Measurements from ENCODE around the gene PARD3.
A peak's percentile ranks its signal among the peaks of the same experiment; 100 is the strongest.

The PARD3 gene

GRCh38 chr10:34106356-34106885 is 708.7 kb downstream of the PARD3 start:
- DNase-seq, result no peak

- no peak for DNase-seq
Observed at GRCh38 chr10:34104829-34105572, 710.1 kb downstream of the PARD3 start.

- DNase-seq, result no peak
Observed at GRCh38 chr10:34102893-34103506, 712.1 kb downstream of the PARD3 start.

GRCh38 chr10:34102237-34102673 is 712.8 kb downstream of the PARD3 start:
- no peak for DNase-seq

GRCh38 chr10:34101001-34101400 is 714.1 kb downstream of the PARD3 start:
- DNase-seq, result no peak

GRCh38 chr10:34098821-34099567 is 716.1 kb downstream of the PARD3 start:
- no peak for DNase-seq

GRCh38 chr10:34097682-34098081 is 717.4 kb downstream of the PARD3 start:
- no peak for DNase-seq

- DNase-seq, result no peak
Observed at GRCh38 chr10:34094961-34095360, 720.1 kb downstream of the PARD3 start.

GRCh38 chr10:34094146-34094696 is 720.9 kb downstream of the PARD3 start:
- DNase-seq, result no peak

- DNase-seq, result no peak
Observed at GRCh38 chr10:34092891-34093290, 722.2 kb downstream of the PARD3 start.

GRCh38 chr10:34091635-34092195 is 723.4 kb downstream of the PARD3 start:
- no peak for DNase-seq

GRCh38 chr10:34089253-34089652 is 725.8 kb downstream of the PARD3 start:
- DNase-seq, result no peak

GRCh38 chr10:34088208-34088794 is 726.8 kb downstream of the PARD3 start:
- DNase-seq, result no peak

- DNase-seq, result no peak
Observed at GRCh38 chr10:34087095-34087418, 728.0 kb downstream of the PARD3 start.

- peak in 1 of 2 experiments; percentile 0 for DNase-seq
Observed at GRCh38 chr10:34083567-34083966, 731.5 kb downstream of the PARD3 start.

- DNase-seq, result no peak
Observed at GRCh38 chr10:34081948-34082347, 733.1 kb downstream of the PARD3 start.

GRCh38 chr10:34081347-34081743 is 733.8 kb downstream of the PARD3 start:
- no peak for DNase-seq

GRCh38 chr10:34080485-34081346 is 734.4 kb downstream of the PARD3 start:
- DNase-seq, result no peak

GRCh38 chr10:34079702-34080484 is 735.2 kb downstream of the PARD3 start:
- DNase-seq, result no peak

GRCh38 chr10:34078745-34079470 is 736.2 kb downstream of the PARD3 start:
- no peak for DNase-seq
